ENCODE data around the gene CADM1.

Gene CADM1

DNA sequence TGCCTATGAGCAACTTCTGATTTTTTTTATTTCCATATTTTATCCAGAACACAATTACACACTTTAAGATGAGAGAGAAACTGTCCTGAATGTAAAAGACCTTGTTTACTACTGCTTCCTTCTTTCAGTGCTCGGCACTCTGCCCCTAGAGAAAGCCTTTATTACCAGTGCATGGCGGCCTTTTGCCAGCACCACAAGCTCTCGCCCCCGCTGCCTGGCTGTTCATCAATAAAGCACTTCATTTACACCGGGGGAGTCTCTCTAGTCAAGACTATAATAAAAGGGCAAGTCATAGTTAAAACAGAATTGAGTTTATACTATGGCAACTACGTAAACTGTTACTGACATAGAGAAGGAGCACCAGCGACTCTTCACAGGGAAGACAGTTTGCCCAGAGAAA is 259.5 kb downstream of the CADM1 start:
- DNase-seq (ENCODE audit: low spot score) = no peak

DNA sequence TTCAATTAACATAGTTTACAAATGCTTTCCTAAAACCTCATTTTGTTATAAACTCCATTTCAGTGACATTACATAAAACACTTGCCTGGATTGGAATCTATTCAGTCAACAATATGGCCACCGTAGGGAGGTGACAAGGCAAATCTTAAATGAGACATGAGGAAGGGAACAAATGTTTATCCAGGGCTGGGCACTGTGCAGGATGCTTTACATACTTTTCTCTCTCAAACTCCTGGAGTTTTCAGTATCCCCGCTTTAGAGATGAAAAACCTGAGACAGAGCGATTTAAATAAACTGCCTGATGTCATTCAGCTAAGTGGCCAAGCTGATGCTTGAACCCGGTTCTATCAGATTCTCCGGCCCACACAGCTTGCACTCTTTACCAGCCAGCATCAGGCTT is 259.9 kb downstream of the CADM1 start:
- DNase-seq (ENCODE audit: low spot score) = no peak

DNA sequence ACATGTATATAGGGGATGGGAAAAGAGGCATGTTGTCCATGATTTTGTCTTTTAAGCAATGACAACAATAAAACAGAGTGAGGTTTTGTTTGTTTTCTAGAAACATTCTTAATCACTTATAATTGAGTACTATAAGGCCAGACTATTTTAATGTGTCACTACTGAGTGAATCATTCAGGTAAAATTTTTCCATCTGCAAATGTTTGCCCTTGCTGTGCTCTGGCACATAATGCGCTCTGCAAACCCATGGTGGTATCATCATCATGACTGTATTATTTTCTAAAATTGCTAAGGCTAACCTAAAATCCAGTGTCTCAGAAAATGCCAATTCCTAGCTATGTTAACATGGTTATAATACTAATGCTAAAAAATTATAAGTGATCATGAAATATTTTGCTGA is 261.2 kb downstream of the CADM1 start:
- no peak for DNase-seq (ENCODE audit: low spot score)

DNA sequence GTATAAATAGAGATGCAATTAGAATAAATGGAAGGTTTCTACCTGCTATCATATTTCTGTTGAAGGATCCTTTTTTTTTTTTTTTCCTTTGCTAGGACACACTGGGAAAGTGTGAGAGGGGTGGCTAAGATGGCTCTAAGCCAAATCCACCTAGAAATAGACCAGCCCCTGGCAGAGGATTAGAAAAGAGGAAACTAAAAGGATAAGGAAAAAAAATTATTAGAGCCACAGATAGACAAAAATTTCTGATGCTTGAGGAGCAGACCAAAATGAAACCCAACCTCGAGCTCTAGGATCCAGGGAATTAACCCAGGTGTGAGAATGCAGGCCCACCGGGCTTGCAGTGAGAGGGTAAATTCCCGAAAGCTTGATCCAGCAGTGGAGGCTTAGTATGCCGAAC is 262.3 kb downstream of the CADM1 start:
- DNase-seq (ENCODE audit: low spot score) = no peak

DNA sequence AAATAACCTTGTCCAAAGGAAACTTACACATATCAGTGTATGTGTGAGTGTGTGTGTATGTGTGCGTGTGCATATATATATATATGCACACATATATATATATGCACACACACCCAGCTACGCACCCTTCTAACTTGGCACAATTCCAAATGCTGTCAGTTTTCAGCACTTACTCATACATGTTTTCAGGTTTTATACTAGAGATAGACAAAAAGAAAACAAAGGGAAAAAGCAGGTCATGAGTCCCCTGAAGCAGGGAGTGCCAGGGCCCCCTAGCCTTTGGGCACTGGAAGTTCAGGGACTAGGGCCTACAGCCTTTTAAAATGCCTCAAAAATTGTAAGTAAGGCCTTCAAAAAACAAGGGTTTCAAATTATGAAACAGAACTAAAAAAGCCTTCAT is 265.4 kb downstream of the CADM1 start:
- DNase-seq (ENCODE audit: low spot score) = no peak

DNA sequence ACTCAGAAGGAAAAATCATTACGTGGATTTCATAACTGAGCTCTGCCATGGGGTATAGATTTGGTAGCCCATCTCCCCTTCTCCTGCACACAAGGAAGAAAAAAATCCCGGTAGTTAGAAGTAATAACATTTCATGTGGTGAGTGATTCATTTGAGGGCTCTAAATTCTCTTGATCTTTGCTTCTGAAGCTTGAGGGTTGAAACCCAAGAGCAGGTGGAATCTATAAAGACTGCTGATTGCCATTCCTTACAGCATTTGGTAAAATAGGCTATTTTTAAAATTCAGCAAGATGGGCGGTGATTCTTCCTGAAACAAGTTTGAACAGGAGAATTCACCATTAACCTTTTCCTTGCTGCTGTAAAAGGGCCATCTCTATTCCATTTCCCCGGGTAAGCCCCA is 266.1 kb downstream of the CADM1 start:
- no peak for DNase-seq (ENCODE audit: low spot score)

DNA sequence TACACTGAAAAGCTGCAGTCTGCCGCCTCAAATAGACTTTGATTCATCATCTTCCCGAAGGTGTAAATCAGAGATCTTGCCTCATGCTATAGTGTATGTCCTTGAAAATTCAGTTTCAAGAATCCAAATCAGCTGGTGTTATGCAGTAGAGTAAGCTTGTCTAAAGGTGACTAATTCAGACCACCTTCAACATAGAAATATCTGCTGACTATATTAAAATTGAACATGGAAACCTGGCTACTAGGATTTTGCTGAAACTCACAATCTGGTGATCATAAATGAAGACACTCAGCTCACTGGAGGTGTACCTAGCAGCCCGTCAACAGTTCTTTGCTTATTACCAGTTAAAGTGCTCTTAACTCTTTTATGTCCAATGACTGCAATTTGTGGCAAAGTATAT is 266.6 kb downstream of the CADM1 start:
- DNase-seq (ENCODE audit: low spot score) = no peak

DNA sequence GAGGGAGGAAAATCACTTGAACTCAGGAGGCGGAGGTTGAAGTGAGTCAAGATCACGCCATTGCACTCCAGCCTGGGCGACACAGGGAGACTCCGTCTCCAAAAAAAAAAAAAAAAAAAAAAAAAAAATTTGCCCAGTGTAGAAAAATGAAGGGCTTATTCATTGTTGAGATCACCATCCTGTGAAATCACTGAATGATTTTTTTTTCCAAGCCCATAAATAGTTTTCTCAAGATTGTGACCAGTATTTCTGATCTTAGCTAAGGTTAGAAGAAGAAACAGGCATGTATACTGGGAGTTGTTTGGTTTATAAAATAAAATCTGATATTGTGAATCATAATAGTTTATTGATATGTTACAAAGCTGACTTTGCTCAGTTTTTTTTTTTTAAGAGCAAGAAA is 269.4 kb downstream of the CADM1 start:
- DNase-seq (ENCODE audit: low spot score) = no peak

DNA sequence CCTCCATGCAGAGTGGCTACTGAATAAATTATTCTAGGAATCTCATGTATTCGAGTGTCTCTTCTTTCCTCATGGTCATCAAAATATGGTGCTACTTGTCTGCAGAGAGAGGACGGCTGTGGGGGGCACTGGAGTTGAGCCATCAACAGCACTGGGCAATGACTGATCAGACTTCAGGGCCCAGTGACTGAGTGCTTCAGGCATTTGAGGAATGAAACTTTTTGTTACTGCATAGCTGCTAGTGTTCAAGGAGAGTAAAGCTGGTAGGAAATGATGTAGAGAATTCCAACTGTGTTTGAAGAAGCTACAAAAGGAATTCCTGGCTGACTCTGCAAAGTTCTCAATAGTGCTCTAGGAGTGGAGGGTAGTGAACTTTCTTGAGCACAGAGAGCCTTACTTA is 277.7 kb downstream of the CADM1 start:
- DNase-seq (ENCODE audit: low spot score) = peak; percentile 46

DNA sequence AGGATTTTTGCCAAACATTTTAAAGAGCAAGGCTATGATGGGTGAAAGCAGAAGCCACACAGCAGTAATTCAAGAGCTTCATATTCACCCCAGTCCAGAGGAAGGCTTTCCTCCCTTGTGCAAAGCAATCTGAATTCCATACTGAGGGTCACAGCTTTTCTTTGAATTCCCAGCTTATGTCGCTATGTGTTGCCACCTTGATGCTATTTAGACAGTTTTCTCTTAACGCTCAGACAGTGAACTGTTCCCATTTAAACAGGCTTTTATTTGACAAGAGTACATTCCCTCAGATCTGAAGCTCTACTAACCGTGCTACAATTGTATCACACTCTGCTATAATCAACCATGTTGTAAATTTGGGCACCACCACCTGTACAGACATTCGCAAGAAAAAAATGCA is 279.7 kb downstream of the CADM1 start:
- no peak for DNase-seq (ENCODE audit: low spot score)

DNA sequence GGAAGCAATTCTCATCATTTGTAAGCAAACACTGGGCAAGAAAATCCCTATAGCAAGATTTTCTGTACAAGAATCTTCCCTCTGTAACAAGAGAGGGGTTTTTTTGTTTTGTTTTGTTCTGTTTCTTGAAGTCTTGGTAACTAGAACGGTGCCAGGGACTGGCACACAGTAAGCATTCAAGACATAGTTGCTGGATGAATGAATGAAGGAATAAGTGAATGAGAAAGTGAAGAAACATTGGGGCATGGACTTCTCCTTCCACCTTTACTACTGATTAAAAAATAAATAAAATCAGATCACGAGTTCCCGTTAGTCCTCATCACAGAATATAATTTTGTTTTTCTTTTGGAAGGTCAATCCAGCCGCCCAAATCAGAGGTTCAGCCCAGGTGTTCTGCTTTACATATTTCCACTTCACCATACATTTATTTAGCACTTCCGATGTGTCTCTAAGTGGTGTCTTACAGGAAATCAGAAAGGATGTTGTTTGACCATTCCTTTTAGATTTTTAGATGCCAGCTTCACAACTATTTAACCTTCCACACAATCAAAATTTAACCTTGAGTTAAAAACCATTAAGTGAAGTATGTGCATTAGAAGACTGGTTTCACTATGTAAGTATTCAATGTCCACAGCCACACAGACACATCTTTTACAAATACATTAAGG is 281.2 kb downstream of the CADM1 start:
- no peak for DNase-seq (ENCODE audit: low spot score)

DNA sequence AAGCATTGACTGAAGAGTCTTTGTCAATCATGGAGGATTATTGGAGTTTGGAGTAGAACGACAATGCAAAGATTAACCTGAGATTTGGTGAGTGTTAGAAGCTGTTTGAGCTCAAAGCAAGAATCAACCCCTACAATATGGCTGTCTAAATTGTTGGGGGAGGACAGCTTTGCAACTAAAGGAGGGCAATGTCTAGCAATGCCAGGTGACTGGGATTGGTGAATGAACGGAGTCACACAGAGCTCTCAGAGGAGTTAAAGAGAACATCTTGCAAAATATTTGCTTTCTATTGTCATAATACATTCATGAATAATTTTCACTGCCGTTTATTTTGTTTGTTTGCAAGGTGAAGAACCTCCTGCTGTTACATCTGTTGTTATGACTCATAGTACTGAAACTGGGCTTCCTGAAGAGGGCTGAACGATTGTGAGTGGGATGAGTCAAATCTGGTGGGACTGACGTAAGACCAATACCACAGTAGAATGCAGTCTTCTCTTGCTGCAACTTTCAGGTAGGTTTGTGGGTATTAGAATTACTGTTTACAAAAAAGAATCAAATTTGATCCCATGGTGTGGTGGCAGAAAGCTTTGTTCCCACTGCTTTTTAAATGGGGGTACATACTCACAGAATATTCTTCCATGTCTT is 281.9 kb downstream of the CADM1 start:
- peak; percentile 39 for DNase-seq (ENCODE audit: low spot score)

DNA sequence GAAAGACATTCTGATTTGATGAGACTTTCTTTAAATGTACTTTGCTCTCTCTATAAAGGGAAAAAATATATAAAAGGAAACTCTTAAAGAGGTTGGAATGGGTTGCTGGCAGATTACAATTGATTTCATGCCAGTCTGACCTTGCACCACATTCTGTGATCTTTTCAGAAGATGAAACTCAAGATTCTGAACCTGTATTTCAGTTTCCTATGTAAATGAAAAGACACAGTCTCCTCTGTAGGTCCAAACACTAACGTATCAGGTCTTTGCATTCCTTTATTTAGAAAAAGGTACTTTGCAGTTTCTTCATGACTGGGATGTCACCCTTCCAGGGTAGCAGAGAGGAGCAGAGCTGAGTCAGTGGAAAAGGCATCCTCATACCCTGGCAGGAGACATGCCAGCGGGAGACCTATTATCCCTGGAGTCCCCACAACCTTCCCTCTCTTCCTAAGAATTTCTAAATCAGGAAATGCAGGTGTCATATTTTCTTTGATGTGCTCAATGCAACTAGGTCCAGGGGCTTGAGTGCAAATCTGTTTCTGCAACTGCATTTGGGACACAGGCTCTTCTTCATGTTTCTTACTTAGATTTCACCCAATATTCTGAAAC is 282.6 kb downstream of the CADM1 start:
- no peak for DNase-seq (ENCODE audit: low spot score)

DNA sequence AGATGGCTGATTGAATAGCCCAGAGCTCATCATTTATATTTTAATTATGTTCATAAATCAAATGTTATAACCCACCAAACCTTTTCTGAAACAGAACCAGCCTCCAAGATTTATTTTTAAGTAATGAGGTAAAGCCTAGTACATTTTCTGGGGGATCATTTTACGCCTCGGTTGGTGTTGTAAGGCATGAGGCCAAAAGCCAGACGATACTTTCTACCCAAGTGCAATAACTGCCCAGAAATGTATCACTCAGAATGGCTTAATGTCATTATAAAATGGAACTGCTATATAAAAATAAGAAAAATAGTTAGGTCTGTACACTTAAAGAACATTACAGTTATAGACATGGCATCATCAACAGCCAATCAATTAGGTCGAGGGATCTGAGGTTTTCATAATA is 283.3 kb downstream of the CADM1 start:
- no peak for DNase-seq (ENCODE audit: low spot score)

DNA sequence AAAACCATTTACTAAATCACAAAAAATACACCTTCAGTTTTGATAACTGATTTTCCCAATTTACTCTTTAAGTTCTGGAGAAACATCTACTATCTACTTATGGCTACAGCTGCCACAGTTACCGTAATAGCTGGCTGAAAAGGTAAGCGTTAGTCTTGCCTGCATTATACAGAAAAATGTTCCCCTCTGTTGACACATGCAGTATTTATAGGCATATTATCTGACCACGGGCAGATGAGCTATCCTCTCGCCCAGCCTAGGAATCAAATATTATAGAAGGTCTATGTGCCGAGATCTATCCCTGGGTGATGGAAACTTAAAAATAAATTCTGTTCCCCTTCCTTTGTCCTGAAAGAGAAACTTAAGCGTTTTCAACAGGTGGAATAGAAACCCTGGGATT is 283.8 kb downstream of the CADM1 start:
- no peak for DNase-seq (ENCODE audit: low spot score)

DNA sequence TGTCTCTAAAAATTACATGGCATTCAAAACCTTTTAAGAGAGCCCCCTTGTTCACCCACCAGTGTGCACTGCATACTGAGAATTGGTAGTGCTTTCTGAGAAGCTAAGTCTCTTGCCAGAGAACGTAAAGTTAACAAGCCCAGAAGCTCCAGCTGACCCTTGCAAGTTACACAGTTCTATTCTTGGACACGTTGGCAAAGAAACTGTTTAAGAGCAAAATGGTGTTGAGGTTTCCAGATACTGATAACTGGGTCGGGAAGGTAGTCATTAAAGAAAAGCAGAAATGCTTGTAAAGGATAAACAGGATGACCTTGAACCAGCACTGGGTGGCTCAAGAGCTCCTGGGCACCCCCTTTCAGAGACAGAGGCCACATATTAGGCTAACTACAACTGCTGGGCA is 284.8 kb downstream of the CADM1 start:
- no peak for DNase-seq (ENCODE audit: low spot score)

DNA sequence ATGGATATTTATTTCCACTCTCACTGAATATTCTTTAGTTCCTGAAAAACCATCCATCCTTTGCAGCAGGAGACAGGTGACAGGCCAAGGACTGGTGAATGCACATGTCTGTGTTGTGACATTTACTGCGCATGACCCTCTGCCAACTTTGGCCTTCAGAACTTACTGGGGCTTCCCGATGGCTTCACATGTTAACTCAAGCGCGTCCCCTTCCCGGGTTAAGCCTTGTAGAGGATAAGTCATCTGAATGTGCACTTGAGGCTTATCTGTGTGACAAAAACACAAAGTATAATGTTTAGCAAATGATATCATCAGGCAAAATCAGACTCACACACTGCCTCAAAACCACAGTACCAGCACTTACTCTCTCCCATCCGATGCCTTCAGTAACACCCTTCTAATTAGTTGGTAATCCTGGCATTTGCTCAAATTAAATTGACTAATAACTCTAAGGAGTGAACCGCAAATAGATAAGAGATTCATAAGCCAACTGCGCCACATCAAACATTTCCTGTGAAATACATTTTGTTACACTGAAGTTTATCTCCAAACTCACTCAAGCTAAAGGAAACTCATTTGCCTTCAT is 286.4 kb downstream of the CADM1 start:
- DNase-seq (ENCODE audit: low spot score) = no peak

DNA sequence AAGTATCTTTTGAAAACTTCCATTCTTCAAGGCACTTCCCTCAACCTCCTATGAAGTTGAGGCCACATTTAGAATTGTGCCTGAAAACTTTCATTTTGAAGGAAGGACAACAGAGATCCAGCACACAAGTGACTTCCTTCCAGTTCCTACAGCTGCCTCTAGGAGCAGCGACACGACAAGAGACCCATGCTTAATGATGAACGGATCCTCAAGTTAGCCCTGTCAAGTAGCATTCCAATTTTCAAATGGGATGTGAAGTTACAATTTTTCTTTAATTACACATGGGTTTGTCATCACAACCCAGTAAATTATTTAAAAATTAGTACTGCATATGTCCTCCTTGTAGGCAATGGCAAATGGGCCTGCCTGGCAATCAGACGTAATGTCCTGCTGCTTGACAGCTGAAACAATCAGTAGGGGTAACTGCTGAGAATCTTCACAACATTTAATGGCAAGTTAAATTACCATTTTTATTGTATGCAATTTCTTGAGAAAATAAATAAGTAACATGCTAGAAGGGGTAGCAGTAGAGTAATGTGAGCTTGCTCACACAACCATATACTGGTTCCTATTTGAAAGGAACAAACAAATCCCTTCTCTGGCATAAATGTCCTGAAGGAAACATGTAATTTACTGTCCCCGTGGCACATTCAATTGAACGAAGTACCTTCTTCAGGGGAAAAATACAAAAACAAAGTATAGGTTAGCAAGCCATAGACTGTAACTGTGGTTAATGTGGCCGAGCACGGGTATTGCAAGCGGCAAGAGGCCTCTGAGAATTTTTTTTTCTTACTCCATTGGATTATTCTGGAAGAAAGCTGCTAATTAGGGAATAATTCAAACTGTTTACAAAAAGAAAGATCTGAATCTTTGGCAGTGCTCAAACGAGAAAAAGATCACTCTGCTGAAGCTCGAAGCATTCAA is 288.3 kb downstream of the CADM1 start:
- DNase-seq (ENCODE audit: low spot score) = no peak

DNA sequence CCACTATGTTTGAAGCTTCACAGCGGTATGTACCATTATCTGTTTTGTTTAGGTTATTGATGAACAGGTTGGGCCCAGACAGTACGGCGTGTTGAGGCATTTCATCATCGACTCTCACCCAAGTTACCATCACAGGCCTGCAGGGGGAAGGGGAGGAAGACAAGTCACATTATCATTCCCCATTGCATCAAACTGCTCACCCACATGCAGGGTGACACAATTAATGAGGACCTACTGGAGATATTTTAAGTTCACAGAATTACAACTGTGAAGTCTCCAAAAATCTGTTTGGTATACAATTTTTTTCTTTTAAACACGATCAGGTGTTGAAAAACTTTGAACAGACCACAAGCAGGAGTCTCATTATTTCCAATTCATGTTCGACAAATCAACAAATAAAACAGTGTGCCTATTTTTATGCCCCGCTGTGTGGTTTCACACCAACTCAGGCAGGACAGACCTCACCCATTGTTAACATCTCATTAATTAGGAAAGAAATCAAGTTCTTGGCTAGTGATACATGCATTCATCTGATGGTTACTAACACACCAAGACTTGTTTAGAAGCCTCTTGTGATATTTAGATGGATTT is 289.5 kb downstream of the CADM1 start:
- no peak for DNase-seq (ENCODE audit: low spot score)

DNA sequence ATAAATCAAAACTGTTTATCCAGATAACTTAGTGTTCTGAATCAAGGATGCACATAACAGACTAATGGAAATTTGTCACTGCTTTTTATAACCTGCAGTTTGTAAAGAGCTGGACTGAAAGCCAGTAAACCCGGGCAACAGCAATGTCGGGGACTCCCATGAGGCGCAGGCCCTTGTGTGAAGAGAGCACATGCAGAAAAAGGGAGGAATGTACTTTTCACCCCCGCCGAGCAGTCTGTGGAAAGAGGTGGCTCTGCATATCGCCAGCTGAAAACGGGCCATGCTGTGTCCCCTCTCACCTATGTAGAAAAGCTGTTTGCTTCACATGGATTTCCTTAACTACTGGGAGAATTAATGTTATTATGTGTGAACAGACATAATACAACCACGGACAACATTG is 291.2 kb downstream of the CADM1 start:
- no peak for DNase-seq (ENCODE audit: low spot score)

DNA sequence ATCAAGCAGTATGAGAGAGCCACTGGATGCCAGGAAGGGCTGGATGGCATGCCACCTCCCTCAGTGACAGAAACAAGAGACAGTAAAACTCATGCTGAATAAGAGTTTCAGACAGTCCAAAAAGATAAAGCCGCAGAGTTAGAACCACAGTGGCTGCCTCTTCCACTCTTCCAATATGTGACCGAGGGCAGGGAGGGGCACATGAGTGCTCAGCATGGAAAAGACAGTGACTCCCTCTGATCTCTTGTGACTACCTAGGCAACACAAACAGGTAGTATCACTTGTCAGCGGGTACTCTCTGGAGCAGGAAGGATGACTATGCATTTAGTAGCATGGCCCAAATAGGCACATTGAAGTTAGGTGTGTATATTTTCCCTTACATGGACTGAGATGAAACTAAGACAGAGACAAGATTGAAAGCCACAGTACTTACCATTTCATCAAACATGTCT is 295.4 kb downstream of the CADM1 start:
- no peak for DNase-seq (ENCODE audit: low spot score)

DNA sequence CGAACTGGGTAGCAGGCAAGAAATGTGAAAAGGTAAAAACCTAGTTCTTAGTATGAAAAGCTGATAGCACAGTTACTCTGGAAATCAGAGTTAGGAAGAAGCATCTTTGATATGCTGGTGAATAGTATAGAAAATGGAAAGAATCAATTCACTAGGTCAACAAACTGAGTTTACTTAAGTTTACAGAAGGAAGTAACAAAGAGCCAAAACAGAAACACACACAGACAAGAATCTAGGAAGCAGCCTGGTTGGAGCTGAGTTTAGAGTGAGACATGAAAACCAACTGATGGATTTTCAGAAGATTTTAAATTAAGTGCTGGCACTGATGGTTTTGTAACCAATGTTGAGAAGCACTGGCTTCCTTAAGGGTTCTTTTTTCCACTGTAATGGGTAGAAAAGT is 296.3 kb downstream of the CADM1 start:
- DNase-seq (ENCODE audit: low spot score) = no peak
